Stimulated activated CD4-positive, alpha-beta T cell treated with anti-CD3 and anti-CD28 coated beads, TNF-alpha, amount 100 ng/mL, for 48 hours (primary cell): ENCODE measurements around the gene BANK1.

ENCODE experiments used
- DNase-seq, 3 donors: peaks; one replicate each; pipeline ENCODE4 v3.0.0-alpha.2; 2020; ENCODE audit warnings: low read depth in 3 of 3

BANK1 gene

DNA sequence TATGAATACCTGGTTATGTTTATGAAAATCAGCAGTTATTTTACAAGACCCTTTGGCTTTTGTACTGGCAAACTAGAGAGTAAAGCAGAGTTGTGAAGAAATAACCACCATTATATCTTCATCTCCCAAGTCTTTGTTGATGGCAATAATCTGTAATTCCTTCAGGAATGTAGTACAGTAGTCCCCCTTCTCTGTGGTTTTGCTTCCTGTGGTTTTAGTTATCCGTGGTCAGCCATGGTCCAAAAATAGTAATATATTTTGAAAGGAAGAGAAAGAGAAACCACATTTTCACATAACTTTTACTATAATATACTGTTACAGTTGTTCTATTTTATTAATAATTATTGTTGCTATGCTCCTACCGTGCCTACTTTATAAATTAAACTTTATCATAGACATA is 27.8 kb downstream of the BANK1 start:
- DNase-seq, result no peak

DNA sequence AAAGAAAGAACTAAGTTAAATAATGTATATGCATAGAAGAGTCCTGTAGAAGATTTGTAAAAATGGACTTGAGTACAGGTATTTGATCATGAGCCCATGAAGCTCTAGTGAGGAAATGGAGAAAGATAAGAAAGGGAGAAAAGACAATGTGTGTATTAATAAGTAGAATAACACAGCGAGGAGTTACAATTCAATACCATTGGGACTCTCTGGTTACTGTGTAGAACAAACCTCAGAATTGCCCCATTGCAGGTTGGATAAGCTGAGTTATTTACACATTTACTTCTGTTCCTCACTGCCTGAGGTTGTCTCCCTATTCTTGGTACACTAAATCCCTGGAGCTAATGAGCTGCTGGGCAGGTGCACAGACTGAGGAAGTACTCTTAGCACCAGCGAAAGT is 33.3 kb downstream of the BANK1 start:
- DNase-seq, result no peak

DNA sequence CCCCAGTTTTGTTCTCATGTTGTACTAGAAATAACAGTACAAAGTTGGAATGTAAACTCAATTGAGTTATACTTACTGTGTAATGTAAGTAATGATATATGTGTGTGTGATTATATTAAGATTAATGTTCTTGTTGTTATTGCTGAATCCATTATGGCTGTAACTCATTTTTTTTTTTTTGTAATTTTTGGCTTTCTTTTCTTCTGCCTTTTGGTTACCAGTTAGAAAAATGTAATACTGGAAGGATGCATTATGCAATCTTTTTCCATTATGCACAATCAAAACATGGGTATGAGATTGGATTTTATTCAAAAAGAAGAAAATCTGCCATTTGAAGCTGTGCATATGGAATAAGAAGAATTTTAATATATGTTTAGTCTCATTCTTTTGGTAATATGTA is 34.0 kb downstream of the BANK1 start:
- no peak for DNase-seq

DNA sequence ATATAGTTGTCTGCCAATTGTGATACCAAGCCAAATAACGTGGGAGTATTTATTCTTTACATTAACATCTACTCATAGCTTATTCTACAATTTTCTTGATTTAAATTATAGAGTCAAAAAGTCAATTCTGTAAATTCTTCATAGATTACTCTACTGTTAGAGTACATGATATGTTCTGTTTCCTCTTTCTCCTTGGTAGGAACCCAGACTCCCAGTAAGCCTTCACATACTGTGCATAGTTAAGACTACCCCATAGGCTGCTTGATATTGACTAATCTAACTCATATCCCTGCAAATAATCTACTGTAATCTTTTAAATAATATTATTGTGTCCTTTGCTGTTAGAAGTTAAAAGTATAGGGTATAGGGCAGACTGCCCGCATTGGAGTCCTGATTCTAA is 35.4 kb downstream of the BANK1 start:
- no peak for DNase-seq

DNA sequence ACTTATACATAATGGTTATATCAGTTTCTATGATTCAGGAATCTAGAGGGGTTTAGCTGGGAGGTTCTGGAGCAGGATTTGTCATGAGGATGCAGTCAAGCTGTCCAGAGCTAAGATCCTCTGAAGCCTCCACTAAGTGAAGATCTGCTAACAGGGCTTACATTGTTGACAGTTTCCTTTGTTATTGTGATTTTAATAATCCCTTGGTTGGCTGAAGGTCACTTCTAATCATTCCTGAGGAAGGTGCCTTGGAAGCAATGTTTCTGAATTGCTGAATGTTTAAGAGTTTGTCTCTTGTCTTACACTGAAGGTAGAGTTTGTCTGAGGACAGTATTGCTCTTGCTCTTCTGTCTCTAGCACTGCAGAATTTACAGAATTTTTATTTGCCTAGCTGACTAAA is 41.3 kb downstream of the BANK1 start:
- DNase-seq, result no peak

DNA sequence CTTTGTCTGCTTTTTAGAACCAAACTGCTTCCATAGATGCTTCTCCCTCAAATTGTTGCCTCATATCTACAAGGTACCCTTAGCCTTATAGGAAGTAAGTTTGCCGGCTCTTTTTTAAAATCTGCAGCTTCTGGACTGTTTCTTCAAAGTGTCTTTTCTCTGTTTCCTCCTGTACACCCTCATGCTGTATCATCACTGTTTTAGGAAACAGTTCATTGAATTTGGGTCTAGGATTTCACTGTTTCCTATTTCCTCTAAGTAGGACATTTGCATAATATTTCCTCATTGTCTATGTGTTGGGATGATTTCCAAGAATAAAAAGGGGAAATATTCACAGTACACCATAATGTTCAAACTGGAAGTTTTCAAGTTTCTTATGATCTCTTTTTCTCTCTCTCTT is 43.0 kb downstream of the BANK1 start:
- no peak for DNase-seq

DNA sequence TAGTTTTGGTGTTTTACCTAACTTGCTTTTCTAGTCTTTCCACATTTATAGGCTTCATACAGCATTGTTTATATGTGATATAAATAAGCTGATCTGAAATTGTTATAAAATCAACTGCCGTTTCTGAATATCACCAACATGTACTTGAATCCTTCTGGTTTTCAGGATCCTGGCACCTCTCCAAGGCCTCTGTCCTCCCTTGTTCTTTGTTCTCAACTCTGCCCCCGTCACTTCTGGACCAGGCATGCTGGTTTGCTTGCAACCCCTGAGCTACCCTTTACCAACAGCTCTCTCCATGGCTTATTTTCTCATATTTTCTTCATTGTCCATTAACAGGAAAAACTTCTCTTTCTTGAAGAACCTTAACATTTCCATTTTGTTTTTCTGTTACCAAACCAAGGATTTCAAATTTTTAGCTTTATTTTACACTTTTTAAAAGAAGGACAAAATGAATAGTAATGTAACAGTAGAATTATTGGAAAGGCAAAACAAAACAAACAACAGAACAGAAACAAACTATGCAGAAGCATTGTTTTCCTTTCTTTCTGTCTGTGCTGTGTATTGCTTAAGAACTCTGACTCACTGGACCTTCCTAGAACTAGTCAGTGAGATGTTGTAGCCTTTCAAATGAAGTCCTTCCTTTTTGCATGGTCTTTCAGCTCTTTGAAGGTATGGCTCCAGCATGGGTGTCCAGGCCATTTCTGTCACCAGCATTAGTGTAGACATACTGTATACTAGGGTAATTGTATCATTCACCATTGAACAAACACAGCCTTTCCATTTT is 44.8 kb downstream of the BANK1 start:
- DNase-seq, result no peak

DNA sequence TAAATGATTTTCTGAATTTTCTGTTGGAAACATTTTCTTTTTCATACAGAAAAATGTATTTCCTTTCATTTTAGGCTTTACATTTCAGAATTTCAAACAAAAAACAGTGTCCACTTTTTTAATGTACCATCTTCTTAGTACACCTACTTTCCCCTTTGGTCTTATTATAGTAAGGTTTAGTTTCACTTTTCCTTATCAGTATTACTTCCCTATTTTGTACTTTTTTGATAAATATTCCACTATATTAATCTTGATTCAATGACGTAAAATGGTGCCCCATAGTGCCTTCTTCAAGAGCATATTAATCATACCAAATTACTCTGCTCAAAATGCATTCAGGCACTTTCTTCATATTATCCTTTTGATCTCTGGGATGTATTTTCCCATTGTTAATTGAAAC is 52.5 kb downstream of the BANK1 start:
- no peak for DNase-seq

DNA sequence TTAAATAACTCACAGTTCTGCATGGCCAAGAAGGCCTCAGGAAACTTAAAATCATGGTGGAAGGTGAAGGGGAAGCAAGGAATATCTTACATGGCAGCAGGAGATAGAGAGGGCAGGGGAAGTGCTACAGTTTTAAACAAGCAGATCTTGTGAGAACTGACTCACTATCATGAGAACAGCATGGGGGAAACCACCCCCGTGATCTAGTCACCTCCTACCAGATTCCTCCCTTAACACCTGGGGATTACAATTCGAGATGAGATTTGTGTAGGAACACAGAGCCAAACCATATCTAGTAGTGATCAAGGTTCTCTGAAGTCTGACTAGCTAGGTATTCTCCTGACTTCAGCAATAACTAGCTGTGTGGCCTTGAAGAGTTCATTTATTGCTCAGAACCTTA is 56.0 kb downstream of the BANK1 start:
- DNase-seq, result no peak

DNA sequence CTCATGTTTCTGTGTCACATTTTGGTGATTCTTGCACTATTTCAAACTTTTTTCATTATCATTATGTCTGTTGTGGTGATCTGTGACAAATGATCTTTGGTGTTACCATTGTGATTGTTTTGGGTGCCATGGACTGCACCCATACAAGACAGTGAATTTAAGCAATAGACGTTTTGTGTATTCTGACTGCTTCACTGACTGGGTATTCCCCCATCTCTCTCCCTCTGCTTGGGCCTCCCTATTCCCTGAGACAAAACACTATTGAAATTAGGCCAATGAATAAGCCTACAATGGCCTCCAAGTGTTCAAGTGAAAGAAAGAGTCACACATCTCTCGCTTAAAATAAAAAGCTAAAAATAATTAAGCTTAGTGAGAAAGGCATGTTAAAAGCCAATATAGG is 60.2 kb downstream of the BANK1 start:
- DNase-seq, result no peak

DNA sequence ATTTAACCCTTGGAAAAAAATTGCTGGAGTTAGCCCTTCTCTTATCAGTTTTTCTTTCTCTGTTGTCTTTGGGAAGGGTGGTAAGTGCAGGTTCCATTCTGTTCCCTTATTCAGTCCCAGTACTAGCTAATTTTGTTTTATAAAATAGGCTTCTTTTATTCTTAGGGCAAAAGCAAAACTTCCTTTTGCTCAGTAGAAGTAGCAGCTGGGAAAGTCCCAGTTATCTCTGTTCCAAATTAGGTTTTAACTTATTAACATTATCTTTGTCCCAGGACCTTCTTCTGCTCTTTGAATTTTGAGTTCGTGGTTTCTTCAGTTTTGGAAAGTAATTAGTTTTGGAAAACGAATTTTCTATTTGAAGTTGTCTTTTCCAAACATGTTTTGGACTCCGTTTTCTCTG is 61.1 kb downstream of the BANK1 start:
- DNase-seq, result no peak

DNA sequence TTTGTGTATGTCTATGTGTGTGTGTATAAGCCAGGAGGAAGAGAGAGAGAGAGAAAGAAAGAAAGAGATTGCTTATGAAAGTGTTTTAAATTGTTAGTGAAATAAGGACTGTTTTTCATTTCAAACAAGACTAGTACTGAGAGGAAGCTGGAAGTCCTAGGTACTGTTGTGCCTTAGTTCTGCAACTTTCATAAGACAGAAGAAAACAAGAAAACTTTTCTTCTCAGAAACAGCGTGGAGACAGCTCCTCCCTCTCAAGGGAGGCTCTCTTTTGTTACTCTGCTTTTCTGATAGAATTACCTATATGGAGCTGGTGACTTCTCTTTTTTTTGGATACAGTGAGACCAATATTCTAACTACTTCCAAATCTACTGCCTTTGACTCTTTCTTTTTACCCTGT is 62.5 kb downstream of the BANK1 start:
- DNase-seq, result no peak

DNA sequence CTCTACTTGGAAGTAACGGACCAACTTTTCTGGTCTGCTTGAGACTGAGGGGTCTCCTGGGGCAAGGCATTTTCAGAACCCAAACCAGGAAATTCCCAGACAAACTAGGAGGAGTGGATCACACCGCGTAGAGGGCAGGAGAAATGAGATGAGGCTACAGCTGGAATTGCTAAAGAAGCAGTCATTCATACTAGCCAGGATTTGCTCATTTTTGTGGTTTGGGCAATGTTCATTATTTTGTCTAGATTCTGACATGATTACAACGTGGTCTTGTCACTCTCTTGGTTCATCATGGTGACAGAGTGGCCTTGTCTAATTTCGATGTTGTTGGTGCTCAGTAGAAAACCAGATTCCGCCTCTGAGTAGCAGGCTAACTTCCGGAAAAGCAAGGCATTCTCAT is 63.2 kb downstream of the BANK1 start:
- no peak for DNase-seq

DNA sequence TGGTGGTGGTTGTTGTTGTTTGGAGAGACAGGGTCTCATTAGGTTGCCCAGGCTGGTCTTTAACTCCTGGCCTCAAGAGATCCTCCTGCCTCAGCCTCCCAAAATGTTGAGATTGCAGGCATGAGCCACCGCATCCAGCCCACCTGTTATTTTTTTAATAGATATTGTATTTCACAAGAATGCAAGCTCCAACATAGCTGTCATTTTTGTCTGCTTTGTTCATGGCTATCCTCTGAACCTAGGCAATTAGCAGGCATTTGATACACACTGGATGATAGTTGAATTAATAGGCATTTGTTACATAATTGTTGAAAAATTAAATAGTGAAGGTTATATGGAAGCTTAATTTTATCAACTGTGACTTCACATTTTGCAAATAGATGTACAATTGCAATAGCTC is 64.7 kb downstream of the BANK1 start:
- no peak for DNase-seq

DNA sequence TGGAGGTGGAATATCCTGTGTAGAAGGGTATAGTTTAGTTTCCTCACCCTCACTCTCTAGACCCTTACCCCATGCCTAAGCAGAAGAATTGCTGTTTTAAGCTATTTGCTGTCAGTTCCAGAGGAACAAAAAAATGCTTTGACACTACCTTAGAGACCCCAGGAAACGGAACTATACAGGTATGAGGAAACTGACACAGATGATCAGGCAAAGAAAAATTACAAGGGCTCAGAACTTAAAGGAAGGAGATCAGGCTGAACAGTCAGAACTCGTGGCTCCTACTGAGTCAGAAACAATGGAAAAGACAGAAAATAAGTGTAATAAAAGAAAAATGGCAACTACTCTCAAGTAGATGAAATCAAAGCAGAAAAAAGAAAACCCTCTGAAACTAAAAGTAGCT is 65.6 kb downstream of the BANK1 start:
- no peak for DNase-seq

DNA sequence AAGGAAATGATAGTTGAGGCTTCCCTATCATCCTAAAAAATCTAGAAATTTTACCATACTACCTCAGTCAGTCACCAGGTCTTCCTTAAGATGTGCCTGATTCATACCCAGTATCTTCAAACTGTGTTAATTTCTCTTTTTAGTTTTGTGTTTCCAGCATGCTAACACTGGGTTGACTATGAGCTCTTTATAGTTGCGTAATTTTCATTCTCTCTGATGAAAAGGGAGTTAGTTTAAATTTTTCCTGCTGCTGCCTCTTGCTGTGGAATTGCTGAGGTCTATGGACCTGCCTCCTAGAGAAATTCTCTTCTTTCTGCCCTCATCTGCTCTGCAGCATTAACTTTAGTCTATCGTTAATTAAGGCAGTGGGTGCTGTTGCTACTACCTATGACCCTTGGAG is 66.6 kb downstream of the BANK1 start:
- no peak for DNase-seq

DNA sequence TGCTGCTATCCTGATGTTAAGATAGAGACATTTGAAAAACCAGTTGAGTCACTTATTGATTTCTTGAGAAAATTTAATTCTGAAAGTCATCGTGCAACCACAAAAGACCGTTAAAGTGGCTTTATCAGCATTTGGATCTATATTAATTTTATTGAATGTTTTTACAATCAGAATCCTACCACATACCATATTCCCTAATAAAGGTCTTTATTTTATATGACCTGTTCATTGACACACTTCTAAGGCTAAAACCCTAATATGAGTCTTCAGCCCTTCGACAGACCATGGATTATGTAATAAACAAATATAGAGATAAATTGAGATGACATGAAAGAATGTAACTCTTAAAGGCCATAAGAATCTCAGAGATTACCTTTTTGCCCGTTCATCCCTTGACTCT is 68.1 kb downstream of the BANK1 start:
- DNase-seq, result no peak

DNA sequence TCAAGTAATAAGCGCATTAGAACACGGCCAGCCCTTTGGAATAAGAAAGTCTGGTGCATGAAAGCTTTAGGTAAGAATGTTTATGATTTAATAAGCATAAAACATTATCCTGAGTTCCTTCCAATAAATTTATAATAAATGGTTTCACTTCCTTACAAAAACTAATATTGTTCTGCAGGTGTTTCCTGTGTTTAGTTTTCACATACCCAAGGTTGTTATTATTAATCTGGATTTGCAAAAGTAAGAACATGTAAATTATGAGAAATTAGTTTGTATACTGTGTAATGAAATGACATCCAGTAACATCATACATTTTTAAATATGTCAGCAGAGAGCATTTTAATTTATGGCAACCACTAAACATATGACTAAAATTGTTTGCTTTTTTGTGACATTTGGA is 72.1 kb downstream of the BANK1 start:
- DNase-seq, result no peak

DNA sequence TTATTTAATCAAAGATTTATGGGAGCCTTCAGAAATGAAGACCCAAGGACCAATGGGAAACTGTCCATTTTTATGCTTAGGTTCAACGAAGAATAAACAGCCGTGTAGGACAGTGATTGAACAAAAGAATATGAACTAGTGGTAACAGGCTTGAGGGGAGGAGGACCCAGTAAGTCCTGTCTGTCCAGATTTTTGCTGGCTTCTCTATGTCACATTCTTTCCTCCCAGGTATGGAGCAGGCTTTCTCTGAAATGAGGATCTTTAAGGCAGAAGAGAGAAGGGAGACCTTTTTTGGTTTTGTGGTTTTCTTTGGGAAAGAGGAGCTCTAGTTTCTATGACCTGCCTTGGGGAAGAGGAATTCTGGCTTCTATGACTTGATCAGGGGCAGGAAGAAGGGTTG is 74.1 kb downstream of the BANK1 start:
- DNase-seq, result no peak

DNA sequence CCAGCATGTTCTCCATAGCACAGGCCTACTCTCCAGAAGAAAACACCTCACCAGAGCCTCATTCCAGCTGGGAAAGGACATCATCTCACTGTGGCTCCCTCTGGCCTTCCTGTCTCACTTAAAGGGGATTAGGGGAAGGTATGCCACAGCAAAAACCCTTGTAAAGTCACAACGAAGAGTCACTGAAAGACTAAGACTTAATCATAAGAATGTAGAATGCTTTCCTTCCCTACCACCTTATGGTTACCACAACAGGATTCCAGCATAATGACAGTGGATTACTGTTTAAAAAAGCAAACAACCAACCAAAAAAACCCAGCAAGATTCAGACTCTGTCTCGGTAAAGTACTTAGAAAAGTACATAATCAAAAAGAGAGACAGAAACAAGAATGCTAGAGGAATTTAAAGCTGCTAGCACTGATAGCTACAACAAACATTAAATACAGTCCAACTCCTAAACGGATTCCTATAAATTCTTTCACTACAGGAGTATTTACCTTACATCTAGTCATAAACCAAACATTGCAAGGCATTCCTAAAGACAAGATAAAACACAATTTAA is 75.1 kb downstream of the BANK1 start:
- DNase-seq, result no peak

DNA sequence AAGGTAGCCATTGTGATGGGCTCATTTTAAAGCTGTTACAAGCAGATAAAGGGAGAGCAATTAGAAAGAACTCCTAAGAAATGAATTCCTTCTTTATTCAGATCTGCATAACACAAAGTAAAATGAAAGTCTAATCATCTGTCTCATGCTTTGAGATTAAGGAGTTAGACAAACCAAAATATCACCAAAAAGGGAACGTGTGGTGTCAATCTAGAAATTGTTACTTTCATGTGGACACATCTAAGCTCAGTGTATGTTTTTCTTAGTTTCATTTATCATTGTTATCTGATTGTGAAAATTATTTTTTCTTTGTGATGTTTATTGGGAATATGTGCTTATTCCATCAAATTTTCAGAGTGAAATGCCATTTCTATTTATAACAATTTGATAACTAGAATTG is 80.3 kb downstream of the BANK1 start:
- DNase-seq, result no peak

DNA sequence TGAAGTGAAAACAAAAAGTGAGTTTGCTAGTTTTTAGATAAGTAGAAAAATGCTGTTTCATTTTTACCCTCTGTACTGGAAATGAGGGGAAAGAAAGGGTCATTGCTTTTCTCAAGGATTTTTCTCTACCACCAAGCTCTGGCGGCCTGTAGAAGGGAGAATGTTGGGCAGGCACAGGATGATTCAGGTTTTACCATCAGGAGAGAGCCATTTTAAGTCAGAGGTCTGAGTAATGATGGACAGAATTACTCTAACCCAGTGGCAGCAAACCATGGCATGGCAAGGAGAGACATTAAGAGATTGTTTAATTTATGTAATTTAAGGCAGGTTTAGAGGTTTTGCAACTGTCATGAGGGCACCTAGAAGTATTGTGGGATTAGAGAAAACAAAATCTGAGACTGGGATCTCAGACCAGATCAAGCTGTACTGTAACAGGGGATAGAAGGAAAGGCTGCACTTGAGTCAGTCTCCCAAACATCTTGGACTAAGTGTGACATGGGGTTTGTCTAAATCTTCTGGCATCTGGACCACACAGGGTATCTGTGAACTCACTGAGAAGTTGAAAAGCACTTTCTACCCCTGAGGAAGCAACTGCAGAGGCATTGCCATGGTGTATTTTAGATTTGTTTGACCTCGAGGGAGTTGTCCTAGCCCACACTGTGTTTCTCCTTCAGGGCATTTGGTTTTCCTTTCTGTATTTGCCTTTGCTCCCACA is 81.6 kb downstream of the BANK1 start:
- no peak for DNase-seq

DNA sequence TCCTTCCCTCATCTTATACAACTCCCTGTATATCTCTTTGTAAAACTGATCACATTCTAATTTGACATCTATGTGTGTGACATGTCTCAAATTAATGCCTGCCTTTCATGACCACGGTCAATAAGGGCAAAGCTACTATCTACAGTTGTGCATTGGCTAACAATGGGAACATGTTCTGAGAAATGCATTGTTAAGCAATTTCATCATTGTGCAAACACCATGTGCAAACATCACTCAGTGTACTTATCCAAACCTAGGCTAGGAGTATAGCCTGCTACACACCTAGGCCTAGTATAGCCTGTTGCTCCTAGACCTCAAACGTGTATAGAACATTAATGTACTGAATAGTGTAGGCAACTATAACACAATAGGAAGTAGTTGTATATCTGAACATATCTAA is 95.0 kb downstream of the BANK1 start:
- no peak for DNase-seq
